ENCODE data around the gene ARPC1A.
"Not testable (repeated sequence)": the region's sequence is repeated elsewhere in the genome, so short reads cannot be mapped to it uniquely, and the experiment has no call there.

The ARPC1A gene

DNA sequence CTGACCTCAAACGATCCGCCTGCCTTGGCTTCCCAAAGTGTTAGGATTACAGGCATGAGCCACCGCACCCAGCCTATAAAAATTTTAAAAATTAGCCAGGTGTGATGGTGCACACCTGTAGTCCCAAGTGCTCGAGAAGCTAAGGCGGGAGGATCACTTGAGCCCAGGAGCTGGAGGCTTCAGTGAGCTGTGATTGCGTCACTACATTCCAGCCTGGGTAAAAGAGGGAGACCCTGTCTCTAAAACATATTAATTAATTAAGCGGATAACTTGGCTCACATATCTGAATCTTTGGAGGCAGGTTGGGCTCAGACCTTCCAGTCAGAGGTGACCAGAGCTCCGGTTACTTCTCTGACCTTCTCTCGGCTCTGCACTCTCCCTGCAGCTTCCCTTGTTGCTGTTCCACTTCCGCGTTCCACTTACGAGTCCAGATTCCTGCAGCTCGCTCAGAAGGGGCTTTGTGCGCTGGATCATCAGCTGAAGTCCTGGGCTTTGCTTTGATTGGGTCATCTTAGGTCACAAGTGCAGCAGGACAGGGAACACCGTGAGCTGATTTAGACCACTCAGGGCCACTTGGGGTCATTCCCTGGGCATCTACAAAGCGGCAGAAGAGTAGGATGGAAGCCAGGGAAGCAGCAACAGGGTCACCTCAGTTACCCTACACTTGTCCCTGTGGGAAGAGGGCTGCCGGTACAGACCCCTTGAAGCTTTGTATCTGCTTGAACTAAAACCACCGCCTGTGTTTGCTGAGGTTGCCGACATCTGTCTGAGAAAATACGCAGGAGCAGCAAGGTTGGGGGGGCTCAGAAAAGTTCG is 46.8 kb downstream of the ARPC1A start:
- no peak for DNase-seq

DNA sequence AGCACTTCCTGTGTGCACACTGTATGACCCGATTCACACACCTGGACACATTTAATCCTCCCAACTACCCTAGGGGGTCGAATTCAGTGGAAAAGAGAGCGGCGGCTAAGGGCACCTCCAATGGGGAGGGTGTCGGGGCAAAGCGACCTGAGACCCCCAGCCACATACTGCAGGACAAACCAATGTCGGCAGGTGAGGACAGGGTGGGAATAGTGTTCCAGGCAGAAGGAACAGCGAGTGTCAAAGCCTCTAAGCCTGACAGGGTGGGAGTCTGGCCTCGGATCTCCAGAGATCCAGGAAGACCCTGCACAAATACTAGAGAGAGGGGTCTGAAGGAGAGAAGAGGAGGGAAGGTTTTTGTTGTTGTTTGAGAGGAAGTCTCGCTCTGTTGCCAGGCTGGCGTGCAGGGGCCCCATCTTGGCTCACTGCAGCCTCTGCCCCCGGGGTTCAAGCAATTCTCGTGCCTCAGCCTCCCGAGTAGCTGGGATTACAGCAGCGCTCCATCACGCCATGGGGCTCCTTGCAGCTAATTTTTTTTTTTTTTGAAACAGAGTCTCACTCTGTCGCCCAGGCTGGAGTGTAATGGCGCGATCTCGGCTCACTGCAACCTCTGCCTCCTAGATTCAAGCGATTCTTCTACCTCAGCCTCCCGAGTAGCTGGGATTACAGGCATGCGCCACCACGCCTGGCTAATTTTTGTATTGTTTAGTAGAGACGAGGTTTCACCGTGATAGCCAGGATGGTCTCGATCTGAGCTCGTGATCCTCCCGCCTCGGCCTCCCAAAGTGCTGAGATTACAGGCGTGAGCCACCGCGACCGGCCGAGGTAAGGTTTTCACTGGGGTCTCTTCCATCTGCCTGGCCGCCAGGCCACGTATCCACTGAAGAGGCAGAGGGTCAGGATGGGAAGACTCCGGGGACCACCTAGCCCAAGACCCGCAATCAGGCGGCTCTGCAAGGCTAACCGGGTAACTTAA is 47.7 kb downstream of the ARPC1A start:
- no peak for DNase-seq

DNA sequence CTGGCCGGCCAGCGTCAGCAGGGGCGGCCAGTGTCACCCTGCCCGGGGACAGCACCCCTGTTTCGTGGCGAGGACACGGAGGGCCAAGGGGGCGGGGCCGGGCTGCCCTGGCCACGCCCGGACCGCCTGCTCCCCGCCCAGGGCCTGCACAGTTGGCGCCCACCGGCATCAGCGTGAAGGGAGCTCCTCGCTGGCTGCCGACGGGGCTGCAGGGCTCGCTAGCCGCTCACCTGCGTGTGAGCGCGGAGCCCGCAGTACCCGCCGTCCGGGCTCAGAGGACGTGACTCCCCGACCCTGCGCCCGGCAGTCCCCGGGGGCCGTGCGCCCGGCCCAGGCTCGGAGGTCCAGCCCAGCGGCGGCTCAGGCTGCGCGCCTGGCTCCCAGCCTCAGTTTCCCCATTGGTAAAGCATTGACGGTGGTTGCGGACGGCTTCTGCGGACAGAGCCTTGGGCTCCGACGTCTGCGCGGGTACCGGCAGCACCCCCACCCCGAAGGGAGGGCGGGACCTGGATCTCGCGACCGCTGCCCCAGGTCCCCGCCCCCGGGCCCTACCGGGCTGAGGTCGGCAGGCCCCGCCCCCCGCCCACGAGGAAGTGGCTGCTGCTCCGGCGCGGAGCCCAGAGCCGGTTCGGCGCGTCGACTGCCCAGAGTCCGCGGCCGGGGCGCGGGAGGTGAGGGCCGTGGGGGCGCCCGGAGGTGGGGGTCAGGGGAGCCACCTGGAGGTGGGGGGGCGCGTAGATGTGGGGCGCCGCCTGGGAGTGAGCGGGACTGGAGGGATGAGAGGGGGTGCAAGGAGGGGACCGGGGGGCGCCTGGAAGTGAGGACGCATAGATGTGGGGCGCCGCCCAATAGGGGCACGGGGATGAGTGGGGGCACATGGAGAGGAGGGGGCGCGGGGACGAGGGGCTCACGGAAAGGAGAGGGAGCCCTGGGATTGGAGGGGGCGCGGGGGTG is 48.7 kb downstream of the ARPC1A start, which contains the start of gene ARPC1B:
TSS of gene ARPC1B (plus strand) at position 620 of the 954 bp plus-strand sequence. CDS start 10,985 bp downstream, outside the sequence.
- DNase-seq, result peak; percentile 88

DNA sequence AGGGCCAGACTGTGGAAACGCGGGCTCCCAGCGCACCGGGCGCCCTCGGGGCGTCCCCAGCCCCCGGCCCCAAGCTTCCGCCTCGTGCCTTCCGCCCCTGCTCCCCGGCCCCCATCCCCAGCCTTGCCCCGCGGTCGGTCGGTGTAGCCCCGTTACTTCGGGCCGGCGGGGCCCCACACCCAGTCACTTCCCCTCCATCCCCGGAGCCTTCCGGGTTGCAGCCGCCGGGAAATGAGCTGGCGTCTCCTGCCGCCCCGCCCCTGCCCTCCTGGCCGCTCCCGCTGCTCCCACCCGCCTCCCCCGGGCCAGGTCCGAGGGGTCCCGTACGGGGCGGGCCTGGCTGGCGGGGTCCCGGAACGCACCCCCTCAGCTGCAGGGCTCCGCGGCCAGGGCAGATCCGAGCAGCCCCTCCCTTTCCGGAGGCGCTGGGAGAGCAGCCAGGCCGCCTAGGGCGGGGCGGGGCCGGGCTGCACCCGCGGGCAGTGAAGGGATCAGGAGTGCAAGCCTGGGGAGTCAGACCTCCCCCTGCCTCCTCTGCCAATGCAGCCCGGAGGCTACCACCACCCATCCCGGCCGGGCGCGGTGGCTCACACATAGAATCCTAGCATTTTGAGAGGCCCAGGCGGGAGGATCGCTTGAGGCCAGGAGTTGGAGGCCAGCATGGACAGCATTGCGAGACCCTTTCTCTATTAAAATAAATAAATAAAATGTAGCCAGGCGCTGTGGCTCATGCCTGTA is 49.5 kb downstream of the ARPC1A start:
- peak; percentile 62 for DNase-seq

DNA sequence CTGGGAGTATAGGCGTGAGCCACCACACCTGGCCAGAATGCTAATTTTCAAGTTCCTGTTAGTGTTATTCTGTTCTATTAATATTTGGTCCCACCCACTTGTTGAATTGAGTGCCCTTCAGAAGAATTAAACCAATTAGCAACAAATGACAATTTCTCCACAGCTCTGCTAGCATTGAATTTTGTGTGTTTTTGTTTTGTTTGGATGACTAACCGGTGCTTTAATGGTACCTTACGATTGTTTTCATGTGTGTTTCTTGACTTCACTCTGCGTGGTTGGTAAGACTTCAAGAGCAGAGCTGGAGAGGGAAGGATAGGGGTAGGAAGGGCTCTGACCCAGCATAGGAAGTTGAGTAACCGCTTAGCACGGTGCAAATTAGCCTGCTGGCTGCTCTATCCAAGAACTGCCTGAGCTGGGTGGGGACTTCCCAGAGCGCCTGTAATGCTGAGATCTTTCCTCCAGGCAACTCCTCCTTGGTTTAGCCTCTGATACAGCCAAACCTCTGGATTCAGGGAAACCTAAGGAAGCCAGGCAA is 53.4 kb downstream of the ARPC1A start:
- no peak for DNase-seq

DNA sequence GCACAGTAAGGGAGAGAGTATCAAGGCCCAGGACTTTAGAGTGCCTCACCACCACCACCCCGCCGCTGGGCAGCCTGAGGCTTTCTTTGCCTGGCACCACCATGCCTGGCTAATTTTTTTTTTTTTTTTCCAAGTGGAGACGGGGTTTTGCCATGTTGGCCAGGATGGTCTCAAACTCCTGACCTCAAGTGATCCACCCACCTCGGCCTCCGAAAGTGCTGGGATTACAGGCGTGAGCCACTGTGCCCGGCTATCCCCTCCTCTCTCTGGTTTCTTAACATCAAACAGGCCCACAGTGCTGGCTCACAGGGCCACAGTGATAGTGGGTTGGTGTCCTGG is 54.0 kb downstream of the ARPC1A start:
- not testable (repeated sequence) for DNase-seq

DNA sequence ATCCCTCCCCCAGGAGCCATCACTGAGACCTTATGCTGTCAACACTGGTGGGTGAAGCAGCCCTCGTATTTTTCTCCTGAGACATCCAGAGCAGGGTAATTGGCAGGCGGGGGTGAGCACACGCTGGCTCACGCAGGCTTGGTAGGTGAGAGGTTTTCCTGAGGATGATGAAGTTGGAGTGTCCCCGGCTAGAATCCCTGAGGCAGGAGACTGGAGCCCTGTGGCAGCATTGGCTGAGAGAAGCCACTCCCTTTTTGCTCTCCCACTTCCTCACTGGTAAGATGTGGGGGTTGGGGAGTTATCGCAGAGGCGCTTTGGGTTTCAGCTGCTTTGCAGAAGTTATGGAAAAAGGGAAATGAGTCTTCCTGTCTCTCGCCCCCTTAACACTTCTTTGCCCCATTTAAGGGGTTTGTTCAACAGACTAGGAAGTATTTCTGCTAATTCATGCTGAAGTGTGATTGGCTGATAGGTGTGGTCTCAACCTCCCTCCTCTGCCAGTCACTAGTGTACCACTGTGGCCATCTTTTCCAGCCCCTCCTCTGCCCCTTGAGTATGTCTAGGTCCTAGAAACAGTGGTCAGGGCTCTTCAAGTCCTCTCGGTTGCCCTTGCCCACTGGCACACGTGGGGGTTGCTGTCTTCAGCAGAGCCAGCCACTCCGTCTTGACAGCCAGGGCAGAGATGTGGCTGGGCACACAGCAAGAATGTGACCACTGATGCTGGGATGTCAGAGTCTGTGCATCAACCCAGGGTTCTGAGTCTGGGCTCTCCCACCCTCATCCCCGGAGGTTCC is 54.5 kb downstream of the ARPC1A start:
- DNase-seq, result peak; percentile 36

DNA sequence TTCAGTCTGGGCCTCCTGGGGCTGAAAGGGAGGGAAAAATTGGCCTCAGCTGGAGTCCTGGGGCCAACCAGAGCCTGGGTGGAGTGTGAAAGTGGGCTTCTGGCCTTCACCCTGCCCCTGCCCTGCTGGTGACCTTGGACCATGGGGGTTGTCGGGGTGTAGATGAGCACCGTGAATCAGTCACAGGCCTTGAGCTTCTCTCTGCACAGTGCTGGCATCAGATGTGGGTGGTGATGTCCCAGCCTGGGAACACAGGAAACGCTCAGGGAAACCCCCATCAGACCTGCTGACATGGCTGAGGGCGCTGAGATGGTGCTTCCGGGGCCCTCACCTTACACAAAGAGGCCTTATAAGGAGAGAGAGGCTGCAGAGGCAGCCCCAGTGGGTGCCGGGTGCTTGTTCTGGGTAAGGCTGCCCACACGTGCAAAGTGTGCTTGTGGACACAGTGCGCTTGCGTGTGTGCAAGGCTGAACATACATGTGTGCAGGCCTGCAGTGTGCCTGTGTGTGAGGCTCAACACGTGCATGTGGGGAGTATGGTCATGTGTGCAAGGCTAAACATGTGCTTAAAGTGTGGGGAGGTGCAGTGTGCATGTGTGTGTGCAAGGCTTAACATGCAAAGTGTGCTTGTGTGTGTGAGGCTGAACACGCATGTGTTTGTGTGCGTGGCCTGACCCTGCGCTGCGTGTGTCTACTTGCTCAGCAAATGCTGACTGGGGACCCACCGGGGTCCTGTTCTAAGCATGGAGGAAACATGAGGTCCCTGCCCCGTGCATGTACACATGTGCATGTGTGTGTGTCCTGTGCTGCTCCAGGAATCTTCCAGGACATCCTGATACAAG is 55.3 kb downstream of the ARPC1A start:
- peak; percentile 77 for DNase-seq

DNA sequence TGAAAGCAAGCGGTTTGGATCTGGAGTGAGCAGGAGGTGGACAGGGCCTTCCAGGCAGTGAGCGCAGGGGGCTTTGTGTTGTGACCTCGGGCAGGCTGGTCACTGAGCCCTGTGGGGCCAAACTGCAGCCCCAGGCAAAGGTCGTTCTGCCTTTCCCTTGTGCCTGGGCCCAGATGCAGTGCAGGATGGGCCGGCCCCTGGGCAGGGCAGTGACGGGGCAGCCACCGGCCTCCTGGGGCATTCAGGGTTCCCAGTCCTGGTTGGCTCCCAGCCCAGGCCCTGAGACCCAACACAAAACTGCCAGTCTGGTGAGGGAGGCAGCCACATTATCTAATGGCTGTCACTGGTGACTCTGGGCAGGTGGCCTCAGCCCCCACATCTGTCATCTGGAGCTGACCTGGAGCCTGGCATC is 56.0 kb downstream of the ARPC1A start:
- no peak for DNase-seq

DNA sequence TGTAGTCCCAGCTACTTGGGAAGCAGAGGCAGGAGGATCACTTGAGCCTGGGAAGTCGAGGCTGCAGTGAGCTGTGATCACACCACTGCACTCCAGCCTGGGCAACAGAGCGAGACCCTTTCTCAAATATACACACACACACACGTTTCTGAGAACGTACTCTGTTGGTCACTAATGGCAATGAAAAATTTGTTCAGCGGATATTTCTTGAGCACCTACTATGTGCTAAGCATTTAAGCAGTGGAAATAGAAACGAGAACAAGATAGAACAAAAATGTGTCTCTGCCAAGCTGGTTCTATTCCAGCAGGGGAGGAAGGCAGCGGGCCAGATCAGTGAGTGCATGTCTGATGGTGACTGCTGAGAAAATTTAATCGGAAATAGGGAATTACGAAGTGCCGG is 57.5 kb downstream of the ARPC1A start:
- DNase-seq, result no peak

DNA sequence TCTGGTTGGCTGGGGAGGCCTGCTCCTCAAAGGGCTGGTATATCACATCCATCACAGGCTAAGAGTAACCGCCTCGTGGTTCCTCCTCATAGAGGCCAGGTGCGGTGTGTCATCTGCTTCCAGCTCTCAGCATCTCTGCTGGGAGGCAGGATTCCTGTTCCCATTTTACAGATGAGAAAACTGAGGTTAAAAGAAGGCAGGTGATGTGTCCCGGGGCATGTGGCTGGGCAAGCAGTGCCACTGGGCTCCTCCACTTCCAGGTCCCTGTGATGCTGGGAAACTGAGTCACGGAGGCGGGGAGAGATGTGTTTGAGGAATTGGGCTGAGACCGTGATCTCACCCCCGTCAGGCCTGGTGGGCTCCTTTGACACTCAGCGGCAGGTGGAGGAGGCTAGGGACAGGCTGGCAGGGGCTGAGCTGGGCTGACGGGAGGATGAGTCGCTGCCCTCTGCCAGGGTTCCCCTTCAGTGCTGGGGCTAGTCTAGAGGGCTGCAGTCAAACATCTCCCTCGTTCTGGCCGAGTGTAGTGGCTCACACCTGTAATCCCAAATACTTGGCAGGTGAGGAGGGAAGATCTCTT is 58.2 kb downstream of the ARPC1A start:
- DNase-seq, result no peak

DNA sequence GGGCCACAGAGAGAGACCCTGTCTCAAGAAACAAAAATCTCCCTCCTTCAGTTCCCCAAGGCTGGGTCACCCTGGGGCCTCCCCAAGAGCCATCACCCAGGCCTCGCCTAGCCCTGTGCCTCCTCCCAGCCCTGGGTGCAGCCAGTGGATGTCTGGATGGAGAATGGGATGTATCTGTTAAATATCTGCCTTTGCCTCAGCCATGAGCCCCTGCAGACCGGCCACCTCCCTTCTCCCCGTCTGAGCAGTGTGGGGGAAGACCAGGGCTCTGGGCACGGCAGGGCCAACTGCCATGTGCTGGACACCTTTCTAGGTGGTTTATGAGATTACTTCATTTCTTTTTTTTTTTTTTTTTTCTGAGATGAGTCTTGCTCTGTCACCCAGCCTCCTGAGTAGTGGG is 58.8 kb downstream of the ARPC1A start:
- DNase-seq, result no peak

DNA sequence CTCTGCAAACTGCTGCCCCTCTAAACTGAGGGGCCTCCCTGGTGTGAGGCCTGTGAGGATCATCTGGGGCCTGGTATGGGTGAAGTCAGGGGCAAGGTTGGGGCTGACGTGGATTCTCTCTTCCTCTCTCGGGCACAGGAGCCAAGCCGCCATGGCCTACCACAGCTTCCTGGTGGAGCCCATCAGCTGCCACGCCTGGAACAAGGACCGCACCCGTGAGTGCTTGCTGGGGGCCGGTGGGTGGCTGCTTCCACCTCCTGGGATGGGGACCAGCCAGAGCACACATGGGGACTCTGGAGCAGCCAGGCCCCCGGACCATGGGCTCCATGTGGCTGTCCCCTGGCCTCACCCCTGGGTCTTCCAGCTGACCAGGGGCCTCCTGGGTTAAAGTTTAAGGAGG is 59.9 kb downstream of the ARPC1A start:
- DNase-seq, result no peak

DNA sequence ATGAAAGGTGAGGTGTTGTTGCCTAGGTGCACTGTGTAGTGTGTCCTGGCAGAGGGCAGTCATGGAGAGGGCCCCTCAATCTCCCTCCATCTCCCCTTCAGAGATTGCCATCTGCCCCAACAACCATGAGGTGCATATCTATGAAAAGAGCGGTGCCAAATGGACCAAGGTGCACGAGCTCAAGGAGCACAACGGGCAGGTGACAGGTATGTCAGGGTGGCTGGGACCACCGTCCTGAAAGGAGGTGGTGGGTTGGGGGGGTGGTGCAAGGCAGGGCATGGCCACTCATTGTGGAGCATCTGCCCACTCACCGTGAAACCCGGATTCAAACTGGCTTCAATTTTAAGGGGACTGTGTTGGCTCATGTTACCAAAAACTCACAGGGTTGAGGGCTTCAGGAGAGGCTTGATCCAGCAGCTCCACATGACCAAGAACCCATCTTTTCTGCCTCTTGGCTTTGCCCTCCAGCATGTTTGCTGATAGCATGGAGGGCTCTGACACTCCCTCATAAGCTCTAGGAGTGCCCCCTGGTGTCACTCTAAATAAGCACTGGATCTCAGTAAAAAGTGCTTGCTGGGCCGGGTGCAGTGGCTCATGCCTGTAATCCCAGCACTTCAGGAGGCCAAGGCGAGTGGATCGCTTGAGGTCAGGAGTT is 61.0 kb downstream of the ARPC1A start:
- no peak for DNase-seq

DNA sequence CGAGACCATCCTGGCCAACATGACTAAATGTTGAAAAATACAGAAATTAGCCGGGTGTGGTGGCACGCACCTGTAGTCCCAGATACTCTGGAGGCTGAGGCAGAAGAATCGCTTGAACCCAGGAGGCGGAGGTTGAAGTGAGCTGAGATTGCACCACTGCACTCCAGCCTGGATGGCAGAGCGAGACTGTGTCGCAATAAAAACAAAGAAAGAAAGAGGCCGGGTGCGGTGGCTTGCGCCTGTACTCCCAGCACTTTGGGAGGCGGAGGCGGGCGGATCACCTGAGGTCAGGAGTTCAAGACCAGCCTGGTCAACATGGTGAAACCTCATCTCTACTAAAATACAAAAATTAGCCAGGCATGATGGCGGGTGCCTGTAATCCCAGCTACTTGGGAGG is 61.5 kb downstream of the ARPC1A start:
- not testable (repeated sequence) for DNase-seq

DNA sequence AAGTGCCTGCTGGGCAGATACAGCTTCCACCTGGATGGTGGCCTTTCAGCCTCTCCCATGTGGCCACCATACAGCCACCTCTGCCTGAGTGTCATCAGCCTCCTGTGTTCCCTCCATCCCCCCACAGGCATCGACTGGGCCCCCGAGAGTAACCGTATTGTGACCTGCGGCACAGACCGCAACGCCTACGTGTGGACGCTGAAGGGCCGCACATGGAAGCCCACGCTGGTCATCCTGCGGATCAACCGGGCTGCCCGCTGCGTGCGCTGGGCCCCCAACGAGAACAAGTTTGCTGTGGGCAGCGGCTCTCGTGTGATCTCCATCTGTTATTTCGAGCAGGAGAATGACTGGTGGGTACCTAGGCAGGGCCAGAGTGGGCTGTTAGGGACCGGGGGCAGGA is 62.2 kb downstream of the ARPC1A start:
- no peak for DNase-seq

DNA sequence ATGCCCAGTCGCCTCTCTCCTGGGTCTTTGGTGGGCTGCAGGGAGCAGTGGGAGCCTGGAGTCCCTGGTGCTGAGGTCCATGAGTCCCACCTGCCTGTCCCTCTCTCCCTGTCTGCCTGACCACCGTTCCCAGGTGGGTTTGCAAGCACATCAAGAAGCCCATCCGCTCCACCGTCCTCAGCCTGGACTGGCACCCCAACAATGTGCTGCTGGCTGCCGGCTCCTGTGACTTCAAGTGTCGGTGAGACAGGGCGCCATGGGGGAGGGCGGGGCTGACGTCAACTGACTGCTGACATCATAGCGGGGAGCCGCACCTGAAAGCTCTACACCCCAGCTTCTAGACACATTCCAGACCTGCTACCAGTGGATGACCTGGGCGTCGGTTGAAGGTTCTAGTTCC is 64.1 kb downstream of the ARPC1A start:
- DNase-seq, result no peak

DNA sequence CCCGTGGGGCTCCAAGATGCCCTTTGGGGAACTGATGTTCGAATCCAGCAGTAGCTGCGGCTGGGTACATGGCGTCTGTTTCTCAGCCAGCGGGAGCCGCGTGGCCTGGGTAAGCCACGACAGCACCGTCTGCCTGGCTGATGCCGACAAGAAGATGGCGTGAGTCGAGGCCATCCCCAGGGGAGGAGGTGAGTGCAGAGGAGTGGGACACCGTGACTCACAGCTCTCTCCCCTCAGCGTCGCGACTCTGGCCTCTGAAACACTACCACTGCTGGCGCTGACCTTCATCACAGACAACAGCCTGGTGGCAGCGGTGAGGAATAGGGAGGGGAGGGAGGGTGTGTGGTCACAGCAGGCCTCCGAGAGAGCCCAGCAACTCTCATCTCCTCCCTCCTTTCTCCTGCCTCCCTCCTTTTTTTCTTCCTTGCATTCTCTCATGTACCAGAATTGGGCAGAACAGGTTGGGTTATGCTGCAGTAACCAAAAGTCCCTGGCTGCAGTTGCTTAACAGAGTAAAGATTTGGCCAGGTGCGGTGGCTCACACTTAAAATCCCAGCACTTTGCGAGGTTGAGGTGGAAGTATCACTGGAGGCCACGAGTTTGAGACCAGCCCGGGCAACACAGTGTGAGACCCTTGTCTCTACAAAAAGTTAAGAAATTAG is 65.4 kb downstream of the ARPC1A start:
- DNase-seq, result no peak
